Right ventricle myocardium superior (tissue), 1 donor: ENCODE data around the gene MEF2A. TPM values are rescaled to one million over a fixed set of nuclear protein-coding genes. Genes with fewer than 3 reads are reported as not detected.

Experiments
- ATAC-seq: fragments of 200-7000 bp; cut with Tn5 transposase; one replicate; pipeline ENCODE4 v1.9.1; 2020; ENCODE audit warnings: mild to moderate bottlenecking; ENCODE audit not compliant: poor library complexity
- DNase-seq: peaks from one replicate; pipeline ENCODE4 v3.0.0-alpha.2; 2020
- intact Hi-C: fragments of 100-400 bp; cut with DNase I; formaldehyde crosslinking; loops from one replicate; pipeline ENCODE4 v1.11.2; 2022
- total RNA-seq: library from RNA; stranded (reverse); fragmentation: NEBNext Ultra II Directional; extraction: Animal tissue kit (Norgen Biotek cat#: 25700); gene quantifications from one replicate; pipeline ENCODE4 v1.2.1, GENCODE V29; 2021
- donor health status: DM: no; HTN: yes; CAD: no; lungs with severe emphysema.

The MEF2A gene
- total RNA-seq, 1 donor from 2014 or later: 137 TPM

DNA sequence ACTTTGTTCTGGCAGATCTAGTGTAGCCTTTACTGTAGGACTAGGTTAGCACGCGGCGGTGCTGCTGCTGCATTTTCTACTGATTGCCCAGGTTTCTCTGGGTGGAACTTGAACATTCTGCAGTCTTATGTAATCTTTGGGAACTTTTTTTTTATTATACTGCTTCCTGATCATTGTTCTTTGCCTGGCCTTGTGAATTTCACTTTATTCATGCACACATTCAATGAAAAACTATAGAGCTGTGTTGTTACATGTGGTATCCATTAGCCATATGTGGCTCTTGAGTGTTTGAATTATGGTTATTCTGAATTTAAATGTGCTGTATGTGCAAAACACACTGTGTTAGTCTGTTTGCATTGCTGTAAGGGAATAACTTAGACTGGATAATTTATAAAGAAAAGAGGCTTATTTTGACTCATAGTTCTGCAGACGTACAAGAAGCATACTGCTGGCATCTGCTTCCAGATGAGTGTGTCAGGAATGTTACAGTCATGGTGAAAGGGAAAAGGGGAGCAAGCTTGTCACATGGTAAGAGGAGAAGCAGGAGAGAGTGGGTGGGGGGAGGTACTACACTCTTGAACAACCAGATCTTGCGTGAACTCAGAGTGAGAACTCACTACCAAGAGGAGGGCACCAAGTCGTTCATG, 26.5 kb downstream of the MEF2A start:
- DNase-seq (no peak), ATAC-seq (peak; percentile 40)
- intact Hi-C loops: no loop called here

DNA sequence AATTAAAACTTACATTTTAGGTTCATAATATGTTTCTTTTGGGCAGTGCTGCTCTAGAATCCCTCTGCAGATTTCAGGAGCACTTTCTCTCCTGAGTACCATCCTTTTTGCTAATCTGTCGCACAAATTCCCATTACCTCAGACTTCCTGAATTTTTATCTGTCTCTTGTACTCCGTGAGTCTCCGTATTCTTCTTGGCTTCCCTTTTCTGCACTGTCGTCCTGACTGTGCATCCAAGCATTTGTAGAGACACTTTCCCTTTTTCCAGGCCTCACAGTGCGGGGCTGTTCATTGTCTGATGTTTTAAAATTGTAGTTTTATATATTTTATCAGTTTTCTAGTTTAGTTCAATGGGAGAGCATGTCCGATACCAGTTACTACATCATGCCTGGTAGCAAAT, 27.3 kb downstream of the MEF2A start:
- intact Hi-C loops: no loop called here
- ATAC-seq (peak; percentile 8), DNase-seq (no peak)

DNA sequence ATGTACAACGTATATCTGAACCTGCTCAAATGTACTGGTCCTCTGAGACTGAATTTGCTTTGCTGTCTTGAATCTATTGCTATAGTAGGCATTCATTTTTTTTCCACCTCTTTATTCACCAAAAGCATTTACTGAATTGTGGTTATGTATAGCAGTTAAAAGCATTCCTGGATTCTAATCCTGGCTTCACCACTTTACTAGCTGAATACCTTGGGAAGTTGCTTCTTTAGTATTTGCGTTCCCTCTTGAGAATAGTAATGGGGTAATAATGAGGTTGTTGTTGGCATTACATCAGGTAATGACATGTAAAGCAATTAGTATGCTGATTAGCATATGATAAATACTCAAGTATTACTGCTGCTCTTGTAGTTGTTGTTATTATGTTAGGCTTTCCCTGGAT, 29.1 kb downstream of the MEF2A start:
- no peak for ATAC-seq
- intact Hi-C loops: no loop called here
- no peak for DNase-seq

DNA sequence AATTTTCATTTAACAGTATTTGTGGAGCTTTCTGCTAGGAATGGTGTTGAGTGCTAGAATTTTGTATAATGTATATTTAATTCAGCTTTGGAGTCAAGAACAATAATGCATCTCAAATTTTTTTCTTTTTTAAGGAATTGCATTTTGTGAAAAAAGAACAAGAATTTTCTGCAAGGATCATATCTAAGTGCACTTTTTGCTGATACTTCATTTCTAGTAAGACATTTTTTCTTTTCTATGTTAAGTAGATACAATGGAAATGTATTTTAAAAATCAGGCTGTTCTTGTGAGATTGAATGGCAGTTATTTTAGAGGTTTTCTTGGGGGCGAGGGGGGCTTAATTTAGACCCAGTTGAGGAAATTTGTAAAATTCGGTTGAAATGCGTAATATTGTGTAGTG, 32.5 kb downstream of the MEF2A start:
- ATAC-seq (no peak), DNase-seq (no peak)
- intact Hi-C loops: no loop called here

DNA sequence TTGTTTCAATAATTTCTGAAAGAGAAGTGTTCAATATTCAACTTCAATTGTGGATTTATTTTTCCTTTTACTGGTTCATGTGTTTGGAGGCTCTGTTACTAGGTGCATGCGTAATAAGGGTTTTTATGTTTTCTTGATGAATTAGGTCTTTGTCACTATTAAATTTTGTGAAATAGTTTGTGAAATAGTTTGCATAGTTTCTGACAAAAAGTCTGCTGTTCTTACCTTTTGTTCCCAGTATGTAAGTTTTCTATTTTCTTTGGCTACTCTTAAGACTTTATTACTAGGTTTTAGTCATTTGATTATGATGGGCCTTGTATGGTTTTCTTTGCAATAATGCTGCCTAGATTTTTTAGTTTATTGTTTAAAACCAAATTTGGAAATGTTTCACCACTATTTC, 38.0 kb downstream of the MEF2A start:
- ATAC-seq (no peak), DNase-seq (no peak)
- intact Hi-C loops: no loop called here

DNA sequence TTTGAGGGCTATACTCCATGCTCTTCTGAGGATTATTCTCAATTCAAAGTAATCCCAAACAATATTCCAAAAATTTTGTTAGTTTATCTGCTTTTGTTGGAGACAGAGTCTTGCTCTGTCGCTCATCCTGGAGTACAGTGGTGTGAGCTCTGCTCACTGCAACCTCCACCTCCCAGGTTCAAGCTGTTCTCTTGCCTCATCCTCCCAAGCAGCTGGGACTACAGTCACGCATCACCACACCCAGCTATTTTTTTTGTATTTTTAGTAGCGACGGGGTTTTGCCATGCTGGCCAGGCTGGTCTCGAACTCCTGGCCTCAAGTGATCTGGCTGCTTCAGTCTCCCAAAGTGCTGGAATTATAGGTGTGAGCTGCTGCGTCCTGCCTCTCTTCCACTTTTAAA, 39.1 kb downstream of the MEF2A start:
- ATAC-seq: peak; percentile 17
- no peak for DNase-seq
- intact Hi-C loops: no loop called here

DNA sequence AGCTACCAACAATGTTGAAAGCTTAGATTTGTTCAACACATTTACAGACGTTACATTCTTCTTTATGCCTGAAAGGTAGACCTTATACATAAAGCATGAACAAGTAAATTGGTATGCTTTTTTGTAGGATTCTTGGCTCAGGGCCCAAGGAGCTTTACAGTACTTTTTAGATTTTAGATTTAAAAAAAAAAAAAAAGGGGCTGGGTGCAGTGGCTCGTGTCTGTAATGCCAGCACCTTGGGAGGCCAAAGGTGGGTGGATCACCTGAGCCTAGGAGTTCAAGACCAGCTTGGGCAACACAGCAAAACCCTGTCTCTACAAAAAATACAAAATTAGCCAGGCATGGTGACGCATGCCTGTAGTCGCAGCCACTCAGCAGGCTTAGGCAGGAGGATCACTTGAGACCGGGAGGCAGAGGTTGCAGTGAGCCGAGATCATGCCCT, 39.7 kb downstream of the MEF2A start:
- intact Hi-C loops: no loop called here
- ATAC-seq (peak; percentile 49), DNase-seq (no peak)

DNA sequence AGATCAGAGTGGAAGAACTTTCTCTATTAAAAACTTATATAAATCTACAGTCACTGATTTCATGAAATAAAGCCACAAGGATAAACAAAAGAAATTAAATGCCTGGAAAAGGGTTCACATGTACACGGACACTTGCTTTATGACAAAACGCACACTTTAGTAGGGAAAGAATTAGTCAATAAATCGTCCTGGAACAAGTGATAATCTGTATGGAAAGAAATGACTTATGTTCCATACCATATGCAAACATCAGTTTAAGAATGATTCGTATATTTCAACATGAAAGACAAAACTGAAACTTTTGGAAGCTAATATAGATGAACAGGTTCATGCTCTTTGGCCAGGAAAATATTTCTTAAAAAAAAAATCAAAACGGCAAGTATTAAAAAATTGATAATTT, 40.2 kb downstream of the MEF2A start:
- intact Hi-C loops: no loop called here
- ATAC-seq: no peak

DNA sequence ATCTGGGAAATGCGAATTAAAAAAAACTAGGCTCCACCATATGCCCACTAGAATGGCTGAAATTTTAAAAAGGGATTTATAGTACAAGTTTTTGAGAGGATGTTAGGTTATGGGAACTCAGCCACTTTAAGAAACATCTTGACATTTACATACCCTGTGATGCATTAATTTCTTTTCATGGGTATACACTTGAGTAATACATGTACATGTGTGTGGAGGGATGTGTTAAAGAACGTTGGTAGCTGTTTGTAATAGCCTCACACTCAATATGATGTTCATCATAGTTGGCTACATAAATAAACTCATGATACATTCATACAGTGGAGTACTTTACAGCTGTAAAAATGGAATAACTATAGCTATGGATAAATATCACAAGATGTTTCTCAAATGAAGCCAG, 40.9 kb downstream of the MEF2A start:
- intact Hi-C loops: no loop called here
- no peak for DNase-seq
- no peak for ATAC-seq

More for the DNA sequence above, 40.2 kb downstream of the MEF2A start:
- DNase-seq: no peak

DNA sequence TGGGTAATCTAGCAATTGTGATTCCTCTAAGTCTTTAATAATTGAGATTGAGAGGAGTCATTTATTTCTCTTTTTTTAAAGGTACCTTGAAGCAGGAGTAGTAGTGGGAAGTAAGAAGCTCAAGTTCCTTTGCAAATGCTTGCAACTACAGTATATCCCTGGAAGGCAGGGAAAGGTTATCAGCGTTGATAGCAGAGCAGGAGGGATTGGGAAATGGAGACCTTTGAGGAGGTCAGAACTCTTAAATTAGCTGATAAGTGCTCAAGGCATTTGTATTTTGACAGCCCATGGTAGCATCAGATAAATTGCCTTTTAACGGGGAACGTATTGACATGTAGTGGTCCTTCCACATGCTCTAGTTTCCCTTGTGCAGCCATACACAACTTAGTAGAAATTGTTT, 47.7 kb downstream of the MEF2A start:
- ATAC-seq: no peak
- intact Hi-C loops: no loop called here

DNA sequence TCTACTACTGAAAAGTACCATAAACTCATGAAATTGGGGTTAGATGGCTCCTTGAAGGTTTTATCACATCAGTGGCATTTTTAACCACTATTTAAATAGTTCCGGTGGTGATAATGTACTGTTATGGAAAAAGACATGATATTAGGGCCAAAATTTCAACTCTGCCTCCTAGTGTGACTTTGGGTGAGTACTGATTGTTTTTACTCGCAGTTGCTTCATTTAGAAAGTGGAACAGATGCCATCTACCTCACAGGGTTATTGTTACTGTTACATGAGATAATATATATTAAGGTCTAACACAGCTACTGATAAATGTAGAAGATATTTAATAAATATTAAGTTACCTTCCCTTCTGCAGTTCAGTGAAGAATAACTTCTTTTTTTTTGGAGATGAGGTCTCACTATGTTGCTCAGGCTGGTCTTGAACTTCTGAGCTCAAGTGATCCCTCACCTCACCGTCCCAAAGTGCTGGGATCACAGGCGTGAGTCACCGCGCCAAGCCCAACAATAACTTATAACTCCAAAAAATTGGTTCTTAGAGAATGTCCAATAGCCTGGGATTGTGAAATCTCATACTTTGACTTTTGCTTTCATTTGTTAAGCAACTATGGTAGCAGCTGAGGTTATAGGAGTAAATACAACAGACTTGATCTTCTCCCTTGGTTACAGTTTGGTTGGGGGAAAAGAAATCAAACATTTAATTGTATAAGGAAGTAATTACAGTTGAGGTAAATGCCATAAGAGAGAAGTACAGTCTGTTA, 48.3 kb downstream of the MEF2A start:
- ATAC-seq: peak; percentile 8
- intact Hi-C loops: no loop called here

More for the DNA sequence above, 47.7 kb downstream of the MEF2A start:
- no peak for DNase-seq

DNA sequence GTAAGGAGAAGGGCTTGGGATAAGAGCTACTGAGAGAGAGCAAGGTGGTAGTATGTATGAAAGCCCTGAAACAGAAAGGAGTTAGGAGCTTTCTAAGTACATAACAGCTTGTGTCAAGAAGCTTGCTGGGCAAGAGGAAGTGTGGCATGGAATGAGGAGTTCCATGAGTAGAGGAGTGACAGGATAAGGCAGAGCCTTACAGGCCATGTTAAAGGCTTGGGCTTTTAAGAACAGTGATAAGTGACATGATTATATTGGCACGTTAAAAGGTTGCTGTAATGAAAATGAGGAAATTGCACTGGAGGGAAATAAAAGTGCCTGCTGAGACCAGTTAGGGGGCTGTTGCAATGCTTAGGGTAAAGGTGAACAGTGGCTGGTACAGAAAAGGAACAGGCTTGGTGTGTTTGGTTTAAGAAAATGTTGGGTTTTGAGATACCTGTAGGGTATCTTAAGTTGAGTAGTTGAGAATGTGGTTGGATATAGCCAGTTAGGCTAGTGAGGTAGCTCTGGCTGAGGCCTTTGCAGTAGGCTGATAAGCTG, 49.0 kb downstream of the MEF2A start:
- intact Hi-C loops: no loop called here
- peak; percentile 52 for ATAC-seq
- DNase-seq: no peak

More for the DNA sequence above, 48.3 kb downstream of the MEF2A start:
- DNase-seq: peak; percentile 43

DNA sequence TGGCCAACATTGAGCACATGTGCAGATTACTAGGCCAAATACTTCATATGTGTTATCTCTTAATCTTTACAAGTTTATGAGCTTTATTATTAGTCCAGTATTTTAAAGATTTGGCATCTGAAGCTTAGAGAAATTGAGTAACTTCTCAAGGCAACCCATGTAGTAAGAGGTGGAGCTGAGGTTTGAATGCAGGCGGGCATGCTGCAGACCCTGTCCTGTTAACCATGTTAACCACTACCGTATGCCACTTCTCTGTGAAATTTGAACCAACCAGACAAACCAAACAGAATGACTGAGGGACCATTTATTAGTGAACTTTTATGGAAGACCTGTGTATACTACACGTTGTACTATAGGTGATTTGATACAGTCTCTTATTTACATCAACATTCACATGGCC, 49.7 kb downstream of the MEF2A start:
- DNase-seq (no peak), ATAC-seq (no peak)
- intact Hi-C loops: no loop called here

DNA sequence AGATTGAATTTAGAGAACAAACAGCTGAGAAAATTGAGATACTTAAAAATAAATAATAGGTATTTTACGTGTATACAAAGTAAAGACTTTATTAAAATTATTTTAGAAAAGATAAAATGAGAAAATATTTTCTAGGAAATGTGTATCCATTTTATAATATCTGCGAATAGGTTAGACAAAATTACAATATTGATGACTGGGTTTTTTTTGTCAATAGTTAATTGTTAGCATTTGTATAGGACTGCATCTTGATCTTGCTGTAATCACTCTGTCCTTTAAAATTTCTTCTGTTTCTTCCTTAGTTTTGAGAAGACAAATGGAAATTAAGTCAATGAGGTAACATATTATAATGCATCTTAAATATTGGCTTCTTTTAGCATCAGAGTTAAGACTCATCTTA, 50.3 kb downstream of the MEF2A start:
- intact Hi-C loops: no loop called here

DNA sequence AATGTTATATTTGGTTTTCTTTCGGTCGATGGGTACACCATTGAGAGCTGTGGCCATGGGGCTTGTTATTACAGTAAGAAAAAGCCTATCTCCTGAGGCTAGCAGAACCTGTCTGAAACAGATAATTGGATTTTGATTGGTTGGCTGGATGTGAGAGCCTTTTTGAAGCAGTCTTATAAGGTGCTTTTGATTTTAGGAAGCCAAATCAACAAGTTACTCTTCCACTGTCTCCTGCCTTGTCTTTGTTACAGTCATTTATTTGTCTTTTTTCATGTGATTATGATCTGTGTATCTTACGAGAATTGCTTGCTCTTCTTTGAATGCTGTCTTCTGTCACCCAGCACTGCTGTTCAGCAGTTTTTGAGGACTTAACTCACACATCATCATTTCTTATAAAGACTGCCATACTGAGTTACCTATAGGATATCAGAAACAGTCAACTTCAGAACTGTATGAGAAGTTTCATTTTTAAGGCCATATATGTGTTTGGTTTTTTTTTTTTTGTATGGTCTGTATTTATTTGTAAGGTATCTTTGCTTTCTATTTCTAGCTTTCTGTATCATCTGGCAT, 51.1 kb downstream of the MEF2A start:
- DNase-seq: no peak
- no peak for ATAC-seq
- intact Hi-C loops: no loop called here

More for the DNA sequence above, 50.3 kb downstream of the MEF2A start:
- DNase-seq: no peak
- no peak for ATAC-seq

DNA sequence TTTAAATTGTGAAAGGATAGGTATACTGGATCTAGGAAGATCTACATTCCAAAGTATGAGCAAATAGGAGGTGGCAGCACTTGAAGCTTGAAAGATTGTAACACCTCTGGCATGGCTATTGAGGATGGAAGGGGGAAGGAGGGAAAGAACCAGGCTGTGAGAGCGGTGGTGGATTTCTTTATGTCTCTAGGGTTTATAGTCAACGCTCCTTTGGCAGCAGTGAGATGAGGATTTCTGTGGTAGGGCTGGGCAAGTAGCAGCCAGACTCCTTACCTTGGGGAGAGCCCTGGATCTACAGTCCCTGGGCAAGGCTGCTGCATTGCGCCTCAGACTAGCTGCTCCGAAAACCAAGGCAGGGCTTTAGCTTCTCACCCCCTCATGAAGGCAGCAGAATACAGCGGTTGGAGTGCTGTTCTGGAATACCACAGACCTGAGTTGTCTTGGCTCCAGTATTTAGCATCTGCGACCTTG, 53.2 kb downstream of the MEF2A start:
- intact Hi-C loops: no loop called here
- peak; percentile 42 for ATAC-seq
- peak; percentile 30 for DNase-seq

DNA sequence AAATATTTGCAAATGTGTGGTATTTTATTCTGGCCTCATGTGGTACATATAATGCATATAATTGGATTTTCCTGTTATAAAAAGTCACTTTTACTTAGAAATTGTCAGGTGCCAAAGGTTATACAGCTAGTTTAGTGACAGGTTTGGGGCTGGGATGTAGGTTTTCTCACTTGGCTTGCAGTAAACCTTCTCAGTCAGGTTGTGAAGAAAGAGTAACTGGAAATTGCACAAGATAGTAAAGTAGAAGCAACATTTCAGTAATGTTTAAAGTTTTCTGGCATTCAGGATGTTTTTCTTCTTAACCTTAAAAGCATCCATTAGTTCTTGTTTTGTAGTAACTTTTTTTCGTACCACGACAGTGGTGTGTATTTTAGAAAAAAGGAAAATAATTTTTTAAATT, 53.9 kb downstream of the MEF2A start:
- intact Hi-C loops: no loop called here
- DNase-seq: no peak
- no peak for ATAC-seq

DNA sequence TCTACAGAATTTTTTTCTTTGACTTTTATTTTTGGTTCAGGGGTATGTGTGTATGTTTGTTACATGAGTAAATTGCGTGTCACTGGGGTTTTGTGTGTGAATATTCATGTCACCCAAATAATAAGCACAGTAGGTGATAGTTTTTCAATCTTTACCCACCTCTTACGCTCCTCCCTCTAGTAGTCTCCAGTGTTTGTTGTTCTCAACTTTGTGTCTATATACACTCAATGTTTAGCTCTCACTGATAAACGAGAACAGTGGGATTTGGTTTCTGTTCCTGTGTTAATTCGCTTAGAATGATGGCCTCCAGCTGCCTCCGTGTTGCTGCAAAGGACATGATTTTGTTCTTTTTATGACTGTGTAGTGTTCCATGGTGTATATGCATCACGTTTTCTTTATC, 54.4 kb downstream of the MEF2A start:
- no peak for ATAC-seq
- DNase-seq: no peak
- intact Hi-C loops: no loop called here

DNA sequence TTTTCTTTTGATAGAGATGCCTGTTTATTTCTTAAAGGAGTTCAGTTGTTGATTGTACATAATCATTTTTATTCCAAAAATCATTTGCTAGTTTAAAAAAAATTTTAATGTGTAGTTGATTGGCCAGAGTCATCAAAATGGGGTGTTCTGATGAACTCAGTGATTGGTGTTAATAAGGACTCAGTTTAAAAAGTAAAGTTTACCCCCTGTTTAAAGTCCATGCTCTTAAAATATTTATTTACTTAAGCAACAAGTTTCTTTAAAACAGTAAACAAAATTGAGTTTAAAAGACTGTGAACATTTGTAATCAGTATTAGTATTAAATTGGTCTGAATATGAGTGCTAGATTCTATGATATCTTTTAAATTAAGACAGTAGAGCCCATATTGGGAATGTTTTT, 56.0 kb downstream of the MEF2A start:
- intact Hi-C loops: no loop called here
- DNase-seq (no peak), ATAC-seq (no peak)
